T-helper 22 cell (primary cell): ENCODE measurements around the gene ACIN1.

Experiments used
- DNase-seq: peaks from one replicate; pipeline ENCODE4 v3.0.0-alpha.2; 2020; ENCODE audit warnings: low read depth

The ACIN1 gene

DNA sequence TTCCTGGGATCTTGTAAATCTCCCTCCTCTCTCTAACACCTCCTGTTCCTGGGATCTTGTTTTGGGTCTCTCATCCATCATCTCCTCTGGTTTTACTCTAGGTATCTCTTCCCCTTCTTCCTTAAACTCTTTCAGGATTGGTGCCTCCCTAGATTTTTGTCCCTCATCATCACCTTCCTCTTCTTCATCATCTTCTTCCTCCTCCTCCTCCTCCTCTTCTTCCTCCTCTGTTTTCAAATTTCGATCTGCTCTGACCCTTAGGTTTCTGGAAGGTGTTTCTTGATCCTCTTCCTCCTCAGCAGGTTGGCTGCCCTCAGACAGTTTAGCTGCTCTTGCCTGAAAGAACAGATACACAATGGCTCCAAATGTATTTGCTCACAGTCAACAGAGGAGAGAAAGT lies 14.5 kb downstream of the ACIN1 start:
- DNase-seq = no peak

DNA sequence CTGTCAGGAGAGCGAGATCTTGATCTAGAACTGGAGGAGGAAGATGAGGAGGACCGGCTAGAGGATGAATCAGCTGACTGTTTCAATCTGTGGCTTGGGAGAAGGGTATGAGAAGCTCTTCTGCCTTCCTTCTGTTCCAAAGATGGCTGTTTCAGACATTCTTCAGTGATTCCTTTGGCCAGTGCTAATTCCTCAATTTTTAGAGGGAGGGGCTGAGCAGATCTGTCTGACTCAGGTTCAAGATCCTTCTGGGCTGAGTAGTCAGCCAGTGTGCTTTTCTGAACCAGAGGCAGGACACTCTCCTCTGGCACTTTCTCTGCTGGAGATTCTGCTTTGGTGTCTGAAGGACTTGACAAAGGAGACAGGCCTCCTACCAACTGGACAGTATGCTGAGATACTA lies 15.2 kb downstream of the ACIN1 start:
- DNase-seq = no peak

GRCh38 chr14:23078692-23079116 lies 16.2 kb downstream of the ACIN1 start:
- no peak for DNase-seq

- DNase-seq = no peak
Measured at GRCh38 chr14:23077962-23078361, 17.0 kb downstream of the ACIN1 start.

- DNase-seq = no peak
Measured at GRCh38 chr14:23076785-23077408, 18.0 kb downstream of the ACIN1 start.

DNA sequence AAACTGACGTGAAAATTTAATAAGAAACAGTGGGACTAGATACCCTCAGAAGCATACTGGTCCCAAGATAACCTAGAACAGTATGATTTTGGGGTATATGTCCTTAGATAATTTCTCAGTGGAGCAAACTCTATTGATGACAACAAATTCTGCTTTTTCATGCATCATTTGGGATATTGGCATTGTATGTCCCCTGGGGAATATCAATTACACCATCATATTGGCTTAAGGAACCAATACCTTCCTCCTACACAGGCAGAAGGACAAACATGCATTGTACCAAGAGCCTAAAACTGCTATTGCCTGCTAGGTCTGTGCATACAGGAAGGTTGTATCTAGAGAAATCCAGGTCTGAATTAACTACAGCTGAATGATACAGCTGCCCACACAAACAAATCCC lies 20.0 kb downstream of the ACIN1 start:
- DNase-seq = no peak

- DNase-seq = no peak
Measured at GRCh38 chr14:23071921-23072539, 22.9 kb downstream of the ACIN1 start.

DNA sequence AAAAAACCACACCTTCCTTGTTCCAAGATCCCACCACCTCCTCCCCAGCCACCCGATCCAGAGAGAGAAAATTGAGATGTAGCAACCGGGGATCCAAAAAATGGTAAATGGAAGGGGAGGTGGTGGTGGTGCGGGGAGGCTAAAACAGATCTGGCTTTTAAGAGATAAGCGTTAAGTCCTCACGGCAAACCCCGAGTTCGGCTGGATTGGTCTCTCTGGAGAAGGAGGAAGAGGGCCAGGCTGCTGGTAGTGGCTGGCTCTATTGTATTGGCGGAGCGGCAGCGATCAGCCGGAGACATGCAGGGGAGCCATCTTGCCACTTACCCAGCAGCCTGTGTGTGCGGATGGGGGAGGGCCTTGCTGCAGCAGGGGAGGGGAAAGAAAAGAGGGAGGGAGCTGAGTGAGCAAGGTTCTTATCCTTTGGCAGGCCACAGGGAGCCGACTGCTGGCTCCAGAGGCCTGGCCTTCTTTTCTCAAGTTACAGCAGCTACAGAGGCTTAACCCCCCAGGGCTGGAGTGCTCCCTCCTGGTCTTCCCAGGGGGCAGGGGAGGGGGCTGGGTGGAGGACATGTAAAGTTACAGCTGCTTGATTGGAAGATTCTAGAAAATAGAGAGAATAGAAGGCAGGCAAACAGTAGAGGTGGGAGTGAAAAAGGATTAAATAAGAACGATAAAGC lies 23.6 kb downstream of the ACIN1 start:
- DNase-seq = peak; percentile 67

DNA sequence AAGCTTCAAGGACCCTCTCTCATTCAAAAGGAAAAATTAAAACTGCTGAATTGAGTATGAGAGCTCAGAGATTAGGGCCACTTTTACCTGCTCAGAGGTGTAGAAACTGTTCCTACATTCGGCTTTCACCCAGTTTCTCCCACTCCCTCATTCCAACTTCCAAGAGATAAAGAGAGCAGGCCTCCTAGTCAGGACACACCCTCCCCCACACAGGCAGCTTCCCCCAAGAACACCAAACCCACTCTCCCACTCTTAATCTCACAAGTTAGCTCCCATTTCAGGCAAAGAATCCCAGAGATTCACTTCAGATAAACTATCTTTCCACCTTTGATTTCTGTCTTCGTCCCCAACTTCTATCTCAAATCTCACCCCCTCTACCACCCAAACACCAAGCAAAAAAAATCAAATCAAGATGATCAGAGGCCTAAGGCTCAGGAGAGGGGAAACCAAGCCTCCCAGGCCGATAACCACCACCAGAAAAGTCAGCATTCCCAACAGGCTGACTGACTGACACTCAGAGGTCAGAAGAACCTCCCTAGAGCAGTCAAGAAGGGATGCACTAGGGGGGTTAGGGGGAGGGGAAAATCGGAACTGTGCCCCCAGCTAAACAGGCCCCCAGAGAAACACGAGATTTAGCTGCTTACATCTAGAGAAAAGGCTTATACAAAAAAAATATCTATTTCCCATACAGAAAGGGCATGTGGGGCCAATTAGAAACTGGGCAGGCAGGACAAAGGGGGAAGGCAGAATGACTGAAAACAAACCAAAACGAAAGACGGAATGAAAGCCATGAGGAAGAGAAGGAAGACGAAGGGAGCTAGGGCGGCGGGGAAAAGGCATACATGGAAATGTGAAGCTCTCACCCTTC lies 24.4 kb downstream of the ACIN1 start:
- DNase-seq = no peak

GRCh38 chr14:23069413-23069806 lies 25.5 kb downstream of the ACIN1 start:
- DNase-seq = no peak

GRCh38 chr14:23068789-23069412 lies 26.0 kb downstream of the ACIN1 start:
- peak; percentile 44 for DNase-seq

DNA sequence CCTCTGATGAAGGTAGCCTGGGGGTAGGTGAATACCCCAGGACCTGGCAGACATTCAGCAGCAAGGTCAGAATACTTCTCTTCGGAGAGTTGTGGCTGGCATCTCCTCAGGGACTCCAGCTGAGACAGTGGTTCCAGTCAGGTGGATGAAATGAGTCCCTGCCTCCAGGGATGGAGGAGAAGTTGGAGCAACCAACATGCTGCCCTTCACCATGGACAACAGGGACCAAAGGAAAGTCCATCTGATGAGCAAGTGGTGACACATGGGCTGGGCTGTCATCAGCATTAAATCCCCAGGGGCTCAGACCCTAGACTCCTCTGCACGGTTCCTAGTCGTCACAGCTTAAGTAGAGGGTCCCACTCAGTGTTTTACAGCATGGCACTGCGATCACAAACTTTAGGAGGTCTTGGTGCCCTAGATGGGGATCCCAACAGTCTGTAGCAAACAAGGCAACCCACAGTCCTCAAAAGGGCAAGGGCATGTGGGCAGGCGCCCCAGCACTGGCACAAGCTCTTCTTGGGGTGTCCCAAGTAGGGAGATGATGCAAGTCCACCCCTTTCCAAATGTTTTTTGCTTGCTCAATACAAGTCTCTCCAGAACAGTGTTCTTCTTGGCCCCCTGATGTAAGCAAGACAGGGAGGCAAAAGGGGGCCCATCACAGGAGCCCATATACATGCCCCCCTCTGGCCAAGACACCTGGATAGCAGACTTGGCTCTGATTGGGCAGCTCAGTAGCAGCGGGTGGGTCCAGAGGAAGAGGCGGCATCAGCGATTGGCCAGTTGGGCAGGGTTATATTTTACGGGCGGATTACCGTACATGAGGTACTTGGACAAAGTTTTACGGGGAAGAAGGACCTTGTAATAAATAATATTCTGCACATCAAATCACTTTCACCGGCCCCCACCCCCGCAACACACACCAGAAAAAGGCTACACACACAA lies 26.8 kb downstream of the ACIN1 start:
- no peak for DNase-seq

GRCh38 chr14:23066855-23067744 lies 27.8 kb downstream of the ACIN1 start:
- no peak for DNase-seq

DNA sequence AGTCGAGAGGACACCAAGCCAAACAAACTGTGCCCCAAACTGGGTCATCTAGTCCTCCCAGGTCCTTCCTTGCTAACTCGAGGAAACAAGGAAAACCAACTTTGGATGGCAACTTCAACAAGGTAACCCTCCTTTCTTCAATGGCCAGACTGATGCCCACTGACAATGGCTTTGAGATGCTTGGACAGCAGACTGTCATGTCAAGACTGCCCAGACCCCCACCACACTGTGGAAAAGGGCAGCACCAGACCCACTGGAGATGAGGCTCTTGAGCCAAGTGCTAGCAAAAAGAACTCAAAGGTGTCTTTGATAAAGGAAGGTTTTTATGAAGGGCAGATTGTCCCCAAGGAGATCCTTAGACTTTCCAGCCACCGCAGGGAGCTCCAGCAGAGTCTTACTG lies 28.6 kb downstream of the ACIN1 start:
- no peak for DNase-seq

GRCh38 chr14:23063601-23064000 lies 31.3 kb downstream of the ACIN1 start:
- DNase-seq = no peak

DNA sequence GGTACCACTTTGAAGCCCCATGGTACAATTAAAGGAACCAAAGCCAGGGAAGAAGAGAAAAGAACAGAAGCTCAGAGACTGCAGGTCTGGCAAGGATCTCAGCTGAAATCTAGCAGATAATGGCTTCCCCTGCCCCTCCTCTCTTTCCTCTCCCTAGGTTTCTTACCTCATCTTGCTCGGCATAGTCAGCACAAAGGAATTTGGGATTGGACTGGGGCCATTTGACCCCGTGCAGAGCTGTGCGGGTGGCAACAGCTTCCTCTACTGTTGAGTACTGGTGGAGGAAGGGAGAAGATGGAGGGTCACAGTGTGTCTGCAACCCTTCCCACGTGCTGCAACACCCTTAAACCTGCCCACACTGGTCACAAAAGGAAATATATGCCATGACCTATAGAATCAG lies 32.9 kb downstream of the ACIN1 start:
- no peak for DNase-seq

DNA sequence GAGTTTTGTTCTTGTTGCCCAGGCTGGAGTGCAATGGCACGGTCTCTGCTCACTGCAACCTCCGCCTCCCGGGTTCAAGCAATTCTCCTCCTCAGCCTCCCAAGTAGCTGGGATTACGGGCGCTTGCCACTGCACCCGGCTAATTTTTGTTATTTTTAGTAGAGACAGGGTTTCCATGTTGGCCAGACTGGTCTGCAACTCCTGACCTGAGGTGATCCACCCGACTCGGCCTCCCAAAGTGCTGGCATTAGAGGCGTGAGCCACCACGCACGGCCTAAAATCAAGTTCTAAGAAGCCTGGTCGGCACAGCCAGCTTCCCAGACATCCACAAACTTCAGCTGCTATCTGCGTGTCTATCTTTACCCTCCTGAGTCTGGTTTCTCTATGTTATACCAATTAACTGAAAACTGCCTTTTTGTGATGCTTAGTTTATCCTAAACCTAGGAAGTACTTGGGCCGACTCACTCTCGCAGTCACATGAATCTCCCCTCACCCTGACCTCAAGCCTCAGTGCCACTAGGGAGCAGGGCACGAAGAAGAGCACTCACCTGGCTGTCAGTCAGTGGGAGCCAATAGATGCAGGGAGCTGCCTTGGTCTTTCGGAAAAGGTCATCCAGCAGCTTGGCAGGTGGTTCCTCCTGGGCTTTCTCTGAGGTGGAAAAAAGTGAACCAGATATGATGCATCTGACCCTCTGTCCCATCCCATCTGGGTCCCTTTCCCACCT lies 34.2 kb downstream of the ACIN1 start:
- DNase-seq = no peak

- DNase-seq = no peak
Measured at GRCh38 chr14:23058654-23059504, 36.1 kb downstream of the ACIN1 start.
